Activated CD8-positive, alpha-beta memory T cell treated with anti-CD3 and anti-CD28 coated beads, Interleukin-2, amount 10 ng/mL, durations not matched to agents 7 days and 5 days (primary cell): ENCODE data around the gene NXPE3. TPM values are rescaled to one million over a fixed set of nuclear protein-coding genes. Genes with fewer than 3 reads are reported as not detected.
A peak's percentile ranks its signal among the peaks of the same experiment; 100 is the strongest.

Experiments
- ATAC-seq: fragments of 150-1000 bp; cut with Tn5 transposase; one replicate; pipeline ENCODE4 v1.10.0; 2021; ENCODE audit warnings: moderate library complexity
- CTCF ChIA-PET: fragments of 350-600 bp; sonication (Branson Sonifier 250); formaldehyde crosslinking; loops from one replicate; lab custom pipeline; 2021; ENCODE audit warnings: antibody characterized with exemption; lab: Charles Lee
- DNase-seq: peaks from one replicate; pipeline ENCODE4 v3.0.0-alpha.2; 2020
- H3K27ac Mint-ChIP-seq: one replicate; pipeline ENCODE4 v1.8.0; 2021; ENCODE audit warnings: mild to moderate bottlenecking, mixed read lengths
- H3K27me3 Mint-ChIP-seq: one replicate; pipeline ENCODE4 v1.8.0; 2021; ENCODE audit warnings: mixed read lengths
- H3K36me3 Mint-ChIP-seq: one replicate; pipeline ENCODE4 v1.8.0; 2021; ENCODE audit warnings: mild to moderate bottlenecking, mixed read lengths
- H3K4me1 Mint-ChIP-seq: one replicate; pipeline ENCODE4 v1.8.0; 2021; ENCODE audit warnings: mixed read lengths
- H3K4me3 Mint-ChIP-seq: one replicate; pipeline ENCODE4 v1.8.0; 2021; ENCODE audit warnings: mild to moderate bottlenecking, moderate library complexity, mixed read lengths
- H3K9me3 Mint-ChIP-seq: one replicate; pipeline ENCODE4 v1.8.0; 2022; ENCODE audit warnings: low read depth, mixed read lengths
- total RNA-seq, 2 experiments: library from RNA; stranded (reverse); gene quantifications; one replicate each; pipeline ENCODE4 v1.2.3, GENCODE V29; 2021

The NXPE3 gene
- total RNA-seq, 2 experiments from 2014 or later = 19.6 to 20.4 TPM

- ATAC-seq = no peak
- Mint-ChIP-seq H3K4me1 (peaks cover 34% of the 10 kb centered on the region), H3K36me3 (peaks cover 8% of the 10 kb centered on the region), H3K27me3 (no peaks in the 10 kb centered on the region), H3K27ac (peak overlapping the region; percentile 90), H3K9me3 (no peaks in the 10 kb centered on the region), H3K4me3 (peak overlapping the region; percentile 90)
- DNase-seq = no peak
- CTCF ChIA-PET = interaction anchor here (1.0 to 1.6 kb wide), 9 partner anchors 9 to 158 kb away, joined by 3 to 11 read pairs (median 3); partner anchors contain the start of gene CEP97
Measured at GRCh38 chr3:101778385-101779046, 495 bp upstream of the NXPE3 start.

- peak overlapping the region; percentile 77 for H3K27ac Mint-ChIP-seq
- CTCF ChIA-PET = interaction anchor here (0.9 to 1.6 kb wide), 7 partner anchors 19 to 206 kb away, joined by 3 to 11 read pairs (median 3); partner anchors contain the start of genes CEP97 and PCNP
- ATAC-seq (no peak), DNase-seq (no peak)
- H3K36me3 Mint-ChIP-seq = peaks cover 20% of the 10 kb centered on the region
- peak overlapping the region; percentile 90 for H3K4me3 Mint-ChIP-seq
- H3K9me3 Mint-ChIP-seq = no peaks in the 10 kb centered on the region
- no peaks in the 10 kb centered on the region for H3K27me3 Mint-ChIP-seq
- peaks cover 42% of the 10 kb centered on the region for H3K4me1 Mint-ChIP-seq
Measured at GRCh38 chr3:101779822-101780381, 891 bp downstream of the NXPE3 start.

- Mint-ChIP-seq H3K9me3 (no peaks in the 10 kb centered on the region), H3K36me3 (peaks cover 28% of the 10 kb centered on the region), H3K27ac (no peak overlapping the region), H3K4me3 (peak overlapping the region; percentile 39), H3K27me3 (no peaks in the 10 kb centered on the region), H3K4me1 (peaks cover 50% of the 10 kb centered on the region)
- ATAC-seq = no peak
- DNase-seq = no peak
- CTCF ChIA-PET = no interaction called here
Measured at GRCh38 chr3:101780661-101781060, 1.6 kb downstream of the NXPE3 start.

- CTCF ChIA-PET = no interaction called here
- Mint-ChIP-seq H3K9me3 (no peaks in the 10 kb centered on the region), H3K27ac (no peak overlapping the region), H3K4me1 (peaks cover 52% of the 10 kb centered on the region), H3K4me3 (peak overlapping the region; percentile 39), H3K27me3 (no peaks in the 10 kb centered on the region), H3K36me3 (peaks cover 32% of the 10 kb centered on the region)
- DNase-seq = no peak
- no peak for ATAC-seq
Measured at GRCh38 chr3:101781166-101781565, 2.2 kb downstream of the NXPE3 start.

- Mint-ChIP-seq H3K4me3 (no peak overlapping the region), H3K4me1 (peaks cover 32% of the 10 kb centered on the region), H3K27me3 (no peaks in the 10 kb centered on the region), H3K27ac (peak overlapping the region; percentile 55), H3K9me3 (no peaks in the 10 kb centered on the region), H3K36me3 (peaks cover 62% of the 10 kb centered on the region)
- peak; percentile 55 for ATAC-seq
- CTCF ChIA-PET = interaction anchor here (1.2 to 2.5 kb wide), 2 partner anchors 18 kb away, joined by 3 to 5 read pairs; no protein-coding TSS in a partner anchor
- no peak for DNase-seq
Measured at GRCh38 chr3:101784855-101785613, 6.0 kb downstream of the NXPE3 start.

- peaks cover 5% of the 10 kb centered on the region for H3K4me1 Mint-ChIP-seq
- ATAC-seq (no peak), DNase-seq (no peak)
- CTCF ChIA-PET = no interaction called here
- H3K36me3 Mint-ChIP-seq = peaks cover 81% of the 10 kb centered on the region
- H3K4me3 Mint-ChIP-seq = no peak overlapping the region
- no peaks in the 10 kb centered on the region for H3K27me3 Mint-ChIP-seq
- no peak overlapping the region for H3K27ac Mint-ChIP-seq
- H3K9me3 Mint-ChIP-seq = peaks cover 5% of the 10 kb centered on the region
Measured at GRCh38 chr3:101791778-101792177, 12.8 kb downstream of the NXPE3 start.

GRCh38 chr3:101796077-101796680 lies 17.2 kb downstream of the NXPE3 start:
- H3K36me3 Mint-ChIP-seq = peaks cover 66% of the 10 kb centered on the region
- CTCF ChIA-PET = interaction anchor here (0.8 kb wide), 1 partner anchor 18 kb away, joined by 3 read pairs; no protein-coding TSS in a partner anchor

GRCh38 chr3:101801174-101801573 lies 22.2 kb downstream of the NXPE3 start:
- DNase-seq = no peak
- Mint-ChIP-seq H3K9me3 (no peaks in the 10 kb centered on the region), H3K4me3 (no peak overlapping the region), H3K4me1 (peaks cover 12% of the 10 kb centered on the region), H3K27me3 (no peaks in the 10 kb centered on the region), H3K27ac (no peak overlapping the region), H3K36me3 (peaks cover 42% of the 10 kb centered on the region)
- no peak for ATAC-seq
- CTCF ChIA-PET = interaction anchor here (1.2 to 2.8 kb wide), 2 partner anchors 424 to 428 kb away, joined by 3 to 31 read pairs; no protein-coding TSS in a partner anchor

More at GRCh38 chr3:101796077-101796680, 17.2 kb downstream of the NXPE3 start:
- no peak for DNase-seq
- Mint-ChIP-seq H3K4me1 (peaks cover 5% of the 10 kb centered on the region), H3K27me3 (no peaks in the 10 kb centered on the region), H3K4me3 (no peak overlapping the region), H3K27ac (no peak overlapping the region), H3K9me3 (peaks cover 5% of the 10 kb centered on the region)
- ATAC-seq = no peak

GRCh38 chr3:101802179-101802578 lies 23.2 kb downstream of the NXPE3 start:
- DNase-seq = no peak
- CTCF ChIA-PET = interaction anchor here (0.6 to 2.8 kb wide), 22 partner anchors 10 to 735 kb away, joined by 3 to 31 read pairs (median 6); partner anchors contain the start of genes CEP97, NFKBIZ, NXPE3 and PCNP
- Mint-ChIP-seq H3K4me3 (no peak overlapping the region), H3K36me3 (peaks cover 38% of the 10 kb centered on the region), H3K9me3 (no peaks in the 10 kb centered on the region), H3K27me3 (no peaks in the 10 kb centered on the region), H3K27ac (no peak overlapping the region), H3K4me1 (peaks cover 8% of the 10 kb centered on the region)
- no peak for ATAC-seq

GRCh38 chr3:101803173-101803782 lies 24.3 kb downstream of the NXPE3 start:
- CTCF ChIA-PET = interaction anchor here (0.6 to 2.8 kb wide), 33 partner anchors 9 to 733 kb away, joined by 3 to 31 read pairs (median 5); partner anchors contain the start of genes CEP97, NFKBIZ, NXPE3 and PCNP
- peaks cover 17% of the 10 kb centered on the region for H3K4me1 Mint-ChIP-seq
- no peaks in the 10 kb centered on the region for H3K9me3 Mint-ChIP-seq
- H3K36me3 Mint-ChIP-seq = peaks cover 34% of the 10 kb centered on the region
- no peak overlapping the region for H3K4me3 Mint-ChIP-seq
- DNase-seq (peak; percentile 68), ATAC-seq (peak; percentile 100)
- no peaks in the 10 kb centered on the region for H3K27me3 Mint-ChIP-seq
- peak overlapping the region; percentile 66 for H3K27ac Mint-ChIP-seq

- DNase-seq (no peak), ATAC-seq (no peak)
- no peak overlapping the region for H3K4me3 Mint-ChIP-seq
- no peaks in the 10 kb centered on the region for H3K27me3 Mint-ChIP-seq
- CTCF ChIA-PET = interaction anchor here (0.9 to 3.5 kb wide), 7 partner anchors 9 to 425 kb away, joined by 3 to 12 read pairs (median 5); no protein-coding TSS in a partner anchor
- H3K4me1 Mint-ChIP-seq = peaks cover 21% of the 10 kb centered on the region
- no peaks in the 10 kb centered on the region for H3K9me3 Mint-ChIP-seq
- H3K36me3 Mint-ChIP-seq = peaks cover 32% of the 10 kb centered on the region
- H3K27ac Mint-ChIP-seq = peak overlapping the region; percentile 66
Measured at GRCh38 chr3:101803939-101804338, 24.9 kb downstream of the NXPE3 start.

- Mint-ChIP-seq H3K4me1 (peaks cover 47% of the 10 kb centered on the region), H3K27me3 (no peaks in the 10 kb centered on the region), H3K27ac (no peak overlapping the region), H3K9me3 (no peaks in the 10 kb centered on the region), H3K36me3 (peaks cover 23% of the 10 kb centered on the region), H3K4me3 (no peak overlapping the region)
- DNase-seq = no peak
- ATAC-seq = no peak
- CTCF ChIA-PET = interaction anchor here (1.2 to 9.9 kb wide), 3 partner anchors 16 to 423 kb away, joined by 4 to 128 read pairs (median 12); no protein-coding TSS in a partner anchor
Measured at GRCh38 chr3:101806491-101806890, 27.5 kb downstream of the NXPE3 start.
